Naive thymus-derived CD8-positive, alpha-beta T cell (primary cell): ENCODE data around the gene PKNOX2. TPM values are rescaled to one million over a fixed set of nuclear protein-coding genes. Genes with fewer than 3 reads are reported as not detected.

Source experiments
- ATAC-seq, 2 donors: fragments of 150-1000 bp; cut with Tn5 transposase in 1 of 2; sonication (Bioruptor Pico), chemical (Tn5 transposase) in 1 of 2; 1 replicate in 1 of 2; 2 replicates in 1 of 2; pipeline ENCODE4 v1.10.0; 2021; ENCODE audit warnings: mild to moderate bottlenecking in 2 of 2, moderate library complexity in 2 of 2
- POLR2A ChIA-PET: fragments of 350-600 bp; sonication (Branson Sonifier 250); formaldehyde crosslinking; loops from one replicate; lab custom pipeline; 2021; ENCODE audit warnings: antibody characterized with exemption; lab: Charles Lee
- DNase-seq, 10 donors: peaks; one replicate each; pipeline versions ENCODE4 v3.0.0 to v3.0.0-alpha.2; 2020 to 2022
- H3K27ac Mint-ChIP-seq, 10 donors: one replicate each; pipeline ENCODE4 v1.8.0; 2020 to 2022; ENCODE audit warnings: mild to moderate bottlenecking in 10 of 10, mixed read lengths in 10 of 10, moderate library complexity in 4 of 10, inconsistent platforms in 1 of 10
- H3K27me3 Mint-ChIP-seq, 5 donors: one replicate each; pipeline ENCODE4 v1.8.0; 2021 to 2022; ENCODE audit warnings: mixed read lengths in 5 of 5
- H3K36me3 Mint-ChIP-seq, 3 donors: one replicate each; pipeline ENCODE4 v1.8.0; 2020 to 2022; ENCODE audit warnings: mixed read lengths in 3 of 3, mild to moderate bottlenecking in 2 of 3, inconsistent platforms in 1 of 3
- H3K4me1 Mint-ChIP-seq, 4 donors: one replicate each; pipeline ENCODE4 v1.8.0; 2021 to 2022; ENCODE audit warnings: mixed read lengths in 4 of 4
- H3K4me3 Mint-ChIP-seq, 10 donors: one replicate each; pipeline ENCODE4 v1.8.0; 2020 to 2022; ENCODE audit warnings: mild to moderate bottlenecking in 10 of 10, mixed read lengths in 10 of 10, moderate library complexity in 6 of 10, inconsistent platforms in 1 of 10
- H3K9me3 Mint-ChIP-seq, 9 donors: one replicate each; pipeline ENCODE4 v1.8.0; 2020 to 2022; ENCODE audit warnings: mixed read lengths in 9 of 9, mild to moderate bottlenecking in 3 of 9, inconsistent platforms in 1 of 9, moderate library complexity in 1 of 9
- polyA plus RNA-seq, 3 donors: library from polyadenylated mRNA; unstranded; fragments of 300-500 nt; fragmentation: Illumina TruSeq; gene quantifications; one replicate each; pipeline ENCODE4 v1.2.3, GENCODE V29; 2021
- total RNA-seq, 8 experiments: library from RNA in 2 of 8; stranded (reverse) in 2 of 8; gene quantifications; one replicate each; pipeline ENCODE4 v1.2.3 and lab custom pipeline; 2021 to 2026

PKNOX2 gene
- total and polyA plus RNA-seq, 5 experiments from 2014 or later = not detected

DNA sequence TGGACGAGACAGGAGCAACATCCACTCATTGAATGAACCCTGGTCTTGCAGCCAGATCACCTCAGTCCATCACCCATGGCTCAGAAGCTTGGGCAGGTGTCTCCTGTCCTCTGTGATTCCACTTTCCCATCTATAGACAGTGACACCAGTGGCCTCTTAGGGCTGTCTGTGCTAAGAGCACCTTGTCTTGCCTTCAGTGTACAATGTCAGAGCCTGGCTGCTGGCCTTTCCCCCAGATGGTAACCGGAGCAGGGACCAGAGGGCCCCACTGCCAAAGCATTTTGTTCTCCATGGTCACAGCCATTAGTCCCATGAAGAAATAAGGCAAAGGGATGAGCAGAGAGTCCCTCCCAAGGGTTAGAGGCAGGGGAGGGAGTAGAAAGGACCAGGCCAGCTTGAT is 35.4 kb downstream of the PKNOX2 start:
- ATAC-seq (no peak), DNase-seq (no peak)
- peaks cover 0 to 4% (median 0%) of the 10 kb centered on the region in 3 donors for H3K36me3 Mint-ChIP-seq
- no peak overlapping the region for H3K4me3 Mint-ChIP-seq
- no peaks in the 10 kb centered on the region for H3K4me1 Mint-ChIP-seq
- POLR2A ChIA-PET = interaction anchor here (0.6 kb wide), 1 partner anchor 10 kb away, joined by 3 read pairs; no protein-coding TSS in a partner anchor
- no peak overlapping the region for H3K27ac Mint-ChIP-seq
- H3K9me3 Mint-ChIP-seq = peaks cover 0 to under 1% (median under 1%) of the 10 kb centered on the region in 9 donors
- peaks cover 4 to 38% (median 31%) of the 10 kb centered on the region in 5 donors for H3K27me3 Mint-ChIP-seq

GRCh38 chr11:125200441-125200840 is 35.9 kb downstream of the PKNOX2 start:
- Mint-ChIP-seq H3K4me1 (no peaks in the 10 kb centered on the region), H3K36me3 (no peaks in the 10 kb centered on the region), H3K27ac (peak overlapping the region in 1 of 10 donors; percentile 23), H3K9me3 (no peaks in the 10 kb centered on the region), H3K27me3 (peaks cover 1 to 41% (median 26%) of the 10 kb centered on the region in 5 donors), H3K4me3 (no peak overlapping the region)
- POLR2A ChIA-PET = interaction anchor here (0.6 kb wide), 1 partner anchor 11 kb away, joined by 3 read pairs; no protein-coding TSS in a partner anchor
- DNase-seq (no peak), ATAC-seq (no peak)

DNA sequence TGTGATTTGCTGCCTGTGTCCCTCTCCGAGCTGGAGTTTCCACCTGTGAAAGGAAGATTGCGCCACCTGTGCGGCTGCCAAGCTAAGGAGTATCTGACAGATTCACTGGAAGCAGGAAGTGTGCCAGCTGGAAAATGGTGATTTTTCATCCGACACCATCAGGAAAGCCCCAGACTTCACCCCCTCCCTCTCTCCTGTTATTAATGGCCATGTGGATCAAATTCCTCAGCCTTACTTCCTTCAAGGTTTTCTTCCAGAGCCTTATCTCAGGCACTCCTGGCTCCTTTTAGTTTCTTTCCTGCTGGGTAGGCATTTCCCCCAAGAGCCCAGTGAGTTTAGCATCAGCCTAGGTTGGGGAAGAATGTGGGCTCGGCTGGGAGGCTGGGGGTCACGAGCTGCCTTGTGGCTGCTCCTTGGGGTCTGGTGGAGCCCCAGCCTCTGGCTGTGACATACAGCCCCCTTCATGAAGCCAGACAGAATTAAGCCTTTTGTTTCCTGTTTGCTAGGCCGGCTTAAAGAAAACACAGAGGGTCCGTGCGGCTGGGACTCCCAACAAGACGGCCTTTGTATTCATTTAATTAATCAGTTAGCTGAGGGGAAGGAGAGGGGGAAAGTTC is 37.1 kb downstream of the PKNOX2 start:
- no peaks in the 10 kb centered on the region for H3K4me1 Mint-ChIP-seq
- POLR2A ChIA-PET = interaction anchor here (0.6 kb wide), 1 partner anchor 712 kb away, joined by 3 read pairs; no protein-coding TSS in a partner anchor
- DNase-seq = no peak
- H3K27ac Mint-ChIP-seq = no peak overlapping the region
- no peak for ATAC-seq
- peaks cover 2 to 49% (median 24%) of the 10 kb centered on the region in 5 donors for H3K27me3 Mint-ChIP-seq
- H3K9me3 Mint-ChIP-seq = no peaks in the 10 kb centered on the region
- no peak overlapping the region for H3K4me3 Mint-ChIP-seq
- H3K36me3 Mint-ChIP-seq = no peaks in the 10 kb centered on the region

DNA sequence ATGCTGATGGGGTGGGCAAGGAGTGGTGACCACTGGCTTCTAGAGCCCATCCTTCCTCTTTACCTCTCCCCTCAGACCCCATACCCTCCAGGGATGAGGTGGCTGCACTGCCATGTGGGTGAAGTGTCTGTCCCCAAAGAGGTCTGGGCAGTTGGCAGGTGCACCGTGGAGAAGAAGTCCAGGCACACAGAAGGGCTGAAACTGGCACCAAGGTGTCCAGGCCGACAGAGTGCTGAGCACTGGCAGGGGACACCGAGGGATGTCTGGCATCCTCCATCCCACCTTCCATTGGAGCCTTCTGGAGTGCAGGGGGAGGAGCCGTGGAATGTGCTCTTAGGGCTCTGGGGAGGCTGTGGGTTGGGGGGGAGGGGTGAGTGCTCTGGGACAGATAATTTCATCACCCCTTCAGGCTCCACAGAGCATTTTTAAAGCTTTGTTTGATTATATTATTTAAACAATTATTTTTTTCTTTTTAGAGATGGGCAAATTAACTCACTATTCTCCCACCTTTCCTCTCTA is 37.9 kb downstream of the PKNOX2 start:
- Mint-ChIP-seq H3K4me1 (no peaks in the 10 kb centered on the region), H3K9me3 (no peaks in the 10 kb centered on the region), H3K4me3 (no peak overlapping the region), H3K36me3 (no peaks in the 10 kb centered on the region), H3K27me3 (peaks cover 2 to 51% (median 24%) of the 10 kb centered on the region in 5 donors), H3K27ac (no peak overlapping the region)
- no peak for ATAC-seq
- POLR2A ChIA-PET = no interaction called here
- DNase-seq = no peak

DNA sequence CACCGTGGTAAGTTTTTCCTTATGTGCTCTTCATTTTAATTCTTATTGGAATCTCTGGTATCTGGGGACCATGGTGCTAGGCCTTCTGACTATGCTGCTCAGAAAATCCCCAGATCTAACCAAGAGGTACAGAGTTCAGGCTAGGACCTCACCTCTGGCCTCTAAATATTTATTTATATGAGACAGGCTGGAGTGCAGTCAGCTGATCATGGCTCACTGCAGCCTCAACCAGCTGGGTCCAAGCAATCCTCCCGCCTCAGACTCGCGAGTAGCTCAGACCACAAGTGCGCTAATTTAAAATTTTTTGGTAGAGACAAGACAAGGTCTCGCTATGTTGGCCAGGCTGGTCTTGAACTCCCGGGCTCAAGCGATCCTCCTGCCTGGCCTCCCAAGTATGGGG is 38.4 kb downstream of the PKNOX2 start:
- Mint-ChIP-seq H3K27me3 (peaks cover 2 to 48% (median 19%) of the 10 kb centered on the region in 5 donors), H3K4me3 (no peak overlapping the region), H3K27ac (no peak overlapping the region), H3K9me3 (no peaks in the 10 kb centered on the region), H3K4me1 (no peaks in the 10 kb centered on the region), H3K36me3 (no peaks in the 10 kb centered on the region)
- no peak for ATAC-seq
- DNase-seq = no peak
- POLR2A ChIA-PET = no interaction called here

- POLR2A ChIA-PET = no interaction called here
- peaks cover 0 to 21% (median 4%) of the 10 kb centered on the region in 5 donors for H3K27me3 Mint-ChIP-seq
- no peaks in the 10 kb centered on the region for H3K36me3 Mint-ChIP-seq
- no peaks in the 10 kb centered on the region for H3K4me1 Mint-ChIP-seq
- H3K9me3 Mint-ChIP-seq = no peaks in the 10 kb centered on the region
- no peak overlapping the region for H3K4me3 Mint-ChIP-seq
- no peak for DNase-seq
- no peak overlapping the region for H3K27ac Mint-ChIP-seq
- no peak for ATAC-seq
Measured at GRCh38 chr11:125207866-125208425, 43.4 kb downstream of the PKNOX2 start.

GRCh38 chr11:125210066-125210465 is 45.5 kb downstream of the PKNOX2 start:
- Mint-ChIP-seq H3K27ac (no peak overlapping the region), H3K27me3 (peaks cover 10 to 24% (median 10%) of the 10 kb centered on the region in 5 donors), H3K36me3 (no peaks in the 10 kb centered on the region), H3K9me3 (no peaks in the 10 kb centered on the region), H3K4me1 (no peaks in the 10 kb centered on the region), H3K4me3 (no peak overlapping the region)
- POLR2A ChIA-PET = no interaction called here
- ATAC-seq (no peak), DNase-seq (no peak)

GRCh38 chr11:125211191-125211947 is 46.8 kb downstream of the PKNOX2 start:
- H3K27ac Mint-ChIP-seq = no peak overlapping the region
- H3K9me3 Mint-ChIP-seq = no peaks in the 10 kb centered on the region
- no peak for DNase-seq
- POLR2A ChIA-PET = no interaction called here
- H3K36me3 Mint-ChIP-seq = no peaks in the 10 kb centered on the region
- no peaks in the 10 kb centered on the region for H3K4me1 Mint-ChIP-seq
- H3K4me3 Mint-ChIP-seq = no peak overlapping the region
- H3K27me3 Mint-ChIP-seq = peaks cover 8 to 20% (median 10%) of the 10 kb centered on the region in 5 donors
- no peak for ATAC-seq

GRCh38 chr11:125211948-125212340 is 47.4 kb downstream of the PKNOX2 start:
- Mint-ChIP-seq H3K36me3 (no peaks in the 10 kb centered on the region), H3K27me3 (peaks cover 8 to 20% (median 14%) of the 10 kb centered on the region in 5 donors), H3K9me3 (no peaks in the 10 kb centered on the region)

GRCh38 chr11:125214601-125215565 is 50.3 kb downstream of the PKNOX2 start:
- Mint-ChIP-seq H3K4me1 (peaks cover 0 to 2% (median 0%) of the 10 kb centered on the region in 4 donors), H3K9me3 (no peaks in the 10 kb centered on the region), H3K27me3 (peaks cover 11 to 30% (median 26%) of the 10 kb centered on the region in 5 donors), H3K27ac (no peak overlapping the region), H3K36me3 (no peaks in the 10 kb centered on the region), H3K4me3 (no peak overlapping the region)
- ATAC-seq (no peak), DNase-seq (no peak)
- POLR2A ChIA-PET = no interaction called here

More at GRCh38 chr11:125211948-125212340, 47.4 kb downstream of the PKNOX2 start:
- H3K4me1 Mint-ChIP-seq = no peaks in the 10 kb centered on the region
- no peak for DNase-seq
- H3K27ac Mint-ChIP-seq = no peak overlapping the region
- ATAC-seq = no peak
- no peak overlapping the region for H3K4me3 Mint-ChIP-seq
- POLR2A ChIA-PET = no interaction called here

- H3K4me1 Mint-ChIP-seq = peaks cover 0 to 2% (median 0%) of the 10 kb centered on the region in 4 donors
- no peak for DNase-seq
- H3K27ac Mint-ChIP-seq = no peak overlapping the region
- H3K27me3 Mint-ChIP-seq = peaks cover 11 to 30% (median 26%) of the 10 kb centered on the region in 5 donors
- no peaks in the 10 kb centered on the region for H3K9me3 Mint-ChIP-seq
- H3K36me3 Mint-ChIP-seq = no peaks in the 10 kb centered on the region
- no peak overlapping the region for H3K4me3 Mint-ChIP-seq
- no peak for ATAC-seq
- POLR2A ChIA-PET = no interaction called here
Measured at GRCh38 chr11:125215976-125216375, 51.4 kb downstream of the PKNOX2 start.

DNA sequence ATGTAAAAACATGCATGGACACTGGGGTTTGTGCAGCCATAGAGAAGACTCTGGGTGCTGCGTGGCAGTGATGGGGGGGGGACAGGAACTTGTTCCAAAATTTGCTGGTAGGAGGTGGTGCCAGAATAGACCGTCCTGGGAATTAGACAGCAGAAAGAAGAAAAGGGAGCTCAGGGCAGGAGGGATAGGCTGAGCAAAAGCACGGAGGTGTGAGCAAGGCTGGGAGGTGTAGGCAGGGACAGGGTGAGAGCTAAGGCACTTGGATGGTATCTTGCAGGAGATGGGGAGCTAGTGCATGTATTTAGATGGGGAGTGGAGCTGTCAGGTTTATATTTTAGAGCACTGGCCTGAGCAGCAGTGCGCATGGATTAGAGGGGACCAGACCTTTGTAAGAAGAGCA is 53.8 kb downstream of the PKNOX2 start:
- H3K9me3 Mint-ChIP-seq = no peaks in the 10 kb centered on the region
- no peak overlapping the region for H3K4me3 Mint-ChIP-seq
- POLR2A ChIA-PET = no interaction called here
- H3K27me3 Mint-ChIP-seq = peaks cover 9 to 28% (median 26%) of the 10 kb centered on the region in 5 donors
- peaks cover 0 to 2% (median 0%) of the 10 kb centered on the region in 4 donors for H3K4me1 Mint-ChIP-seq
- H3K27ac Mint-ChIP-seq = no peak overlapping the region
- ATAC-seq = no peak
- H3K36me3 Mint-ChIP-seq = no peaks in the 10 kb centered on the region
- DNase-seq = no peak
